IPS-15b (cell line): ENCODE results near the gene NXN.
A peak's percentile ranks its signal among the peaks of the same experiment; 100 is the strongest.
"Not testable (repeated sequence)": the region's sequence is repeated elsewhere in the genome, so short reads cannot be mapped to it uniquely, and the experiment has no call there.

Experiments used
- H3K27me3 ChIP-seq: one replicate; pipeline ENCODE4 v1.6.1; 2013; ENCODE audit warnings: low read length; ENCODE audit not compliant: control insufficient read depth, insufficient read depth
- H3K36me3 ChIP-seq: one replicate; pipeline ENCODE4 v1.6.1; 2013; ENCODE audit warnings: low read length; ENCODE audit not compliant: control insufficient read depth, insufficient read depth
- H3K4me1 ChIP-seq: one replicate; pipeline ENCODE4 v1.6.1; 2013; ENCODE audit warnings: mild to moderate bottlenecking, low read length; ENCODE audit not compliant: control insufficient read depth, insufficient read depth
- H3K4me3 ChIP-seq: one replicate; pipeline ENCODE4 v1.5.1; 2013; ENCODE audit warnings: low read depth, low read length
- H3K9ac ChIP-seq: one replicate; pipeline ENCODE4 v1.6.1; 2013; ENCODE audit warnings: low read depth, mild to moderate bottlenecking, low read length
- H3K9me3 ChIP-seq: one replicate; pipeline ENCODE4 v1.6.1; 2013; ENCODE audit warnings: mild to moderate bottlenecking, low read length; ENCODE audit not compliant: control insufficient read depth, insufficient read depth

Gene NXN

DNA sequence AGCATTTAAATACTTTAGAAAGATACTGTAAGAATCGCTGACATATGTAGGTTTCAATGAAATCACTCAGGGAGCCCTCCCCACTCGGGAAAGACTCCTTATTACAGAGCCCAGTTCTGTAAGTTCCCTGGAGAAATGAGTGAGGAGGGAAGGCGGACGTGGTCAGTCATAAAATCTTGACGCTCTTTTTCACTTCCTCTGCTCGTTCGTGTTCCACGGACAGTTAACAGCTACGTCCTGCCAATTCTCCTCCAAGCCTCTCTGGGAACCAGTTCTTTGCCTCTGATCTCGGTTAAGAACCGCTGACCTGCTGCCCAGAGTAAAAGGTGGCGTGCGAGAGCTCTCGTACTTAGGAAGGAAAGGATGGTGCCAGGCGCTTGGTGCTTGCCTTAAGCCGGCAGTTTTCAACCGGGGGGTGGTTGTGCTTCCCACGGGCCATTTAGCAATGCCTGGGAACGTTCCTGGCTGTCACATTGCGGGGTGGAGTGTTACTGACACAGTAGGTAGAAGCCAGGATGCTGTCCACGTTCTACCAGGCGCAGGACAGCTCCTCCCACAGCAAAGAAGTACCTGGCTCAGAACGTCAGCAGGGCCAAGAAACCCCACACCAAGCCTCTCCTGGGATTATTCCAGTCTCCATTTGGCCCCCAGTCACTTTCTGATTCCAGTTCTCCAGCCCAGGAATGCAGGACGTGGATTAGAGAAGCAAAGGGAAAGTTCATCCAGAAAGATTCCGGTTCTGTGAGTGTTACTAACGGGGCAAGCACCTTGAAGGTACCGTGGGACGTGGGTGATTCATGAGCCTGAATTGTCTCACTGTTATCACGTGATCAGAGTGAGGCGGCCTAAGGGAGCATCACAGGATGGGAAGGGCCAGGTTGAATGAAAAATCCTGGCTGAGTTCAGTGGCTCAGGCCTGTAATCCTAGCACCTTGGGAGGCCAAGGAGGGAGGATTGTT, 109.7 kb downstream of the NXN start:
- Histone ChIP-seq H3K9ac (no peak overlapping the region), H3K36me3 (peaks cover 3% of the 10 kb centered on the region), H3K27me3 (no peaks in the 10 kb centered on the region), H3K9me3 (no peaks in the 10 kb centered on the region), H3K4me1 (no peaks in the 10 kb centered on the region), H3K4me3 (no peak overlapping the region)

DNA sequence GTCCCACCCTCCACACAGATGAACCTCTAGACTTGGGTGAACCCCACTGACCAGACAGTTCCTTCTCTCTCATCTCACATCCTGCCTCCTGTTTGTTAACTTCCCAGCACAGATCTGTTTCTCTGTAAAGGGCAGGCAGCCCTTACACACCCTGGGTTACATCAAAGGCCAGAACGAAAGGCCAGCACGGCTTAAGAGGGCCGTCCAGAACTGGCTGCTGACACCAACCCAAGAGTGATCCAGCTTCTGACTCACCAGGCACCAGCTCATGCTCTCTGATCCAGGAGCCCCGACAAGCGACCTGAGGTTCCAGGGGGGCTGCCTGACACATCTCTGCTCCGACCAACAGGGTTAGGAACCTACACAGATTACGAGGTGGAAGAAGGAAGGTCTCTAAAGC, 110.5 kb downstream of the NXN start:
- Histone ChIP-seq H3K4me3 (no peak overlapping the region), H3K36me3 (peaks cover 3% of the 10 kb centered on the region), H3K4me1 (no peaks in the 10 kb centered on the region), H3K9me3 (no peaks in the 10 kb centered on the region), H3K27me3 (no peaks in the 10 kb centered on the region), H3K9ac (no peak overlapping the region)

DNA sequence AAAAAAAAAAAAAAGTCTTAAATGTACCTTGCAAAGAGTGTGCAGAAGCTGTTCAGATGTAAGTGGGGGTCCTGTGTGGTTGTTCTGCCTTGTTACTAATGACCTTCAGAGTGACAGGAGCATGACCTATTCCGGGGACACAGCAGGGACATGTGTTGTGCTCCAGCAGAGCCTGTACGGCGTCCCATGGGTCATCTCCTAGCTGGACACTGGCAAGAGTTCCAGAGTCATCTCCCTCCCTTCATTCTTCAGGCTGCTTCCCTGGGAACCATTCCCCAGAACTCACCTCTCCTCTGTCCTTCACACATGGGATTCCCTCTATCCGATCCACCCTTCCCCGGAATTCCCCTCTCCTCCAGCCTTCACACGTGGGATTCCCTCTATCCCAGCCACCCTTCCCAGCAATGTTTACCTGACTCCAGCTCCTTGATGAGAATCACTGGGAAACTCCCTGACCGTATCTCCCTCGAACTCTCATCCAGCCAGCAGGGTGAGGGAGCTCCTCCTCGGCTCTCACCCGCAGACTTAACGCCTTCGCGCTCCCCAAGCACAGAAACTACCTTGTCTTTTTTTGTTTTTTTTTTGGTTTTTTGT, 111.6 kb downstream of the NXN start:
- Histone ChIP-seq H3K4me1 (no peaks in the 10 kb centered on the region), H3K9me3 (no peaks in the 10 kb centered on the region), H3K27me3 (no peaks in the 10 kb centered on the region), H3K9ac (no peak overlapping the region), H3K4me3 (no peak overlapping the region), H3K36me3 (peaks cover 10% of the 10 kb centered on the region)

DNA sequence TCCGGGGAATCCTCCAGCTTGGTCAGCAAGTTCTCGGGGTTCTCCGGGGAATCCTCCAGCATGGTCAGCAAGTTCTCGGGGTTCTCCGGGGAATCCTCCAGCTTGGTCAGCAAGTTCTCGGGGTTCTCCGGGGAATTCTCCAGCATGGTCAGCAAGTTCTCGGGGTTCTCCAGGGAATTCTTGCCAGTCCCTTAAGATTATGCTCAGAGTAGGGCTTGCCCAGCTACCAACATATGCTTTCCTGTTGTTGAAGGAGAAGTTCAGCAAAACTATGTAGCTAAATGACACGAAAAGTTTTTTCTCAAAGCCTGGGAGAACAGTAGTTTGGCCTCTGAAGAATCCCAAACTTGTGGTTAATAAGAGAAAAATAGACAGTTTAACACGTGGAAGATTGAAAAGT, 112.3 kb downstream of the NXN start:
- H3K4me1 ChIP-seq, H3K4me3 ChIP-seq, H3K9ac ChIP-seq, H3K9me3 ChIP-seq, H3K27me3 ChIP-seq: not testable (repeated sequence)
- H3K36me3 ChIP-seq, result peaks cover 10% of the 10 kb centered on the region

DNA sequence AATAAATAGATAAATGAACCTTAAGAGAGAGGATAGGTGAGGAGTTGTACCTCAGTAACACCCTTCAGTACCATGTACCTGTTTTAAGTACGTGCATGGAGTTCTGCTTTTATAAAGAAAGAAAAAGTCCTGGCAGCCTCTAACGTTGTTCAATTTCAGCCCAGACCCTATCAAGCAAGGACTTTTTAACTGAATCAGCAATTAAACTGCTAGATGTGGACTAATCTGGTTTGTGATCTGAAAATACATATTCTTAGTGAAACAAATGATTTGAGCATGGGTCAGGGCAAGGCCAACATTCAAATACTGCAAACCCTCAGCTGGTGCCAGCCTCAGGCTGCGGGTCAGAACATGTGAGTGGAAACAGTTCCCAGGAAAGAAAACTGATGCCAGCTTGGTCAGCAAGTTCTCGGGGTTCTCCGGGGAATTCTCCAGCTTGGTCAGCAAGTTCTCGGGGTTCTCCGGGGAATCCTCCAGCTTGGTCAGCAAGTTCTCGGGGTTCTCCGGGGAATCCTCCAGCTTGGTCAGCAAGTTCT, 112.9 kb downstream of the NXN start:
- no peaks in the 10 kb centered on the region for H3K4me1 ChIP-seq
- H3K9me3 ChIP-seq, result no peaks in the 10 kb centered on the region
- peaks cover 10% of the 10 kb centered on the region for H3K36me3 ChIP-seq
- no peak overlapping the region for H3K4me3 ChIP-seq
- H3K9ac ChIP-seq, result no peak overlapping the region
- no peaks in the 10 kb centered on the region for H3K27me3 ChIP-seq

DNA sequence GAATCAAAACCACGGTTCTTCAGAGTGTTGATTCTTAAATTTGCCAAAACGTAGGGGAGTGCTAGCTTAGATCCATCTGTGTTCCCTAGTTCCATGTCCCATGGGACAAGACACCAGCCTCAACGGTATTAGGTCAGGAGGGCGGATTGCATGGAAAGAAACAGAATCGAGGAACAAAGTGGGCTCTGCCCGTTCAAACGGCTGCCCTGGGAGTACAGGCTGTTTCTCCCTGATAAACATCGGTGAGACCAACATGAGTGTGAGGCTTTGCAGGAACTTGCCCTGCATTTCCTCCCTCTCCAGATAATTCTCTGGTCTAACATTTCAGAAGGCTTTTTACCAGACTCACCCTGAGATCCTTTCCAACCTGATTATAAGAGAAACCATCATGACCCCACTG, 115.3 kb downstream of the NXN start:
- Histone ChIP-seq H3K4me3 (no peak overlapping the region), H3K4me1 (peaks cover 2% of the 10 kb centered on the region), H3K9me3 (no peaks in the 10 kb centered on the region), H3K36me3 (peaks cover 10% of the 10 kb centered on the region), H3K27me3 (no peaks in the 10 kb centered on the region), H3K9ac (no peak overlapping the region)

DNA sequence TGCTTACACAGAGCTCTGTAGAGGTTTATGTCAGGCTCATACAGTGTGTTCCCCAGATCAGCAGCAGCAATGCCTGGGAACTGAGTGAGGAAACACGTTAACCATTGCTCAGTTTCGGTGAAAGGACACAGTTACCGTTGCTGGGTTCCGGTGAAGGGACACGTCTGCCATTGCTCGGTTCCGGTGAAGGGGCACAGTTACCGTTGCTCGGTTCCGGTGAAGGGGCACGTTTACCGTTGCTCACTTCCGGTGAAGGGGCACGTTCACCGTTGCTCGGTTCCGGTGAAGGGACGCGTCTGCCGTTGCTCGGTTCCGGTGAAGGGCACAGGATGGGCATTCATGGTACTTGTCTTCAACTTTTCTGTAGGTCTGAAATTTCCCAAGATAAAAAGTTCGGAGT, 115.7 kb downstream of the NXN start:
- Histone ChIP-seq H3K36me3 (peaks cover 10% of the 10 kb centered on the region), H3K4me1 (peaks cover 3% of the 10 kb centered on the region), H3K27me3 (no peaks in the 10 kb centered on the region), H3K9me3 (no peaks in the 10 kb centered on the region), H3K4me3 (no peak overlapping the region), H3K9ac (no peak overlapping the region)

DNA sequence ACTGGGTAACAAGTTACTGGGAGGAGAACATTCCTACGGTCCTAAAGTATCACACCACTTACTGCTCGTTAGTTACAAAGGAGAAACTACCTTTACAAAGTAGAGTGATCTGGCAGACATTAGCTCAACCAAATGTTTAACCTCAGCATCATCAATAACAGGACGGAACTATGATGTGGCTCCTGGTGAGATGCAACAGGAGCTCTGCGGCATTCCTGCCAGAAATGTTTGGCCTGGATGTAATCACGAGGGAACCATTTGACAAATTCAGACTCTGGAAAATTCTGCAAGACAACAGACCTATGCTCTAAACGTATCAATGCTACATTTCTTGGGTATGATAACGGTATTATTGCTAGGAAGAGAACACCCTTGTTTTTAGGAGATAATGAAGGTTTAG, 117.0 kb downstream of the NXN start:
- no peaks in the 10 kb centered on the region for H3K9me3 ChIP-seq
- no peak overlapping the region for H3K9ac ChIP-seq
- H3K4me3 ChIP-seq, result no peak overlapping the region
- peaks cover 5% of the 10 kb centered on the region for H3K4me1 ChIP-seq
- peaks cover 8% of the 10 kb centered on the region for H3K36me3 ChIP-seq
- H3K27me3 ChIP-seq, result no peaks in the 10 kb centered on the region

DNA sequence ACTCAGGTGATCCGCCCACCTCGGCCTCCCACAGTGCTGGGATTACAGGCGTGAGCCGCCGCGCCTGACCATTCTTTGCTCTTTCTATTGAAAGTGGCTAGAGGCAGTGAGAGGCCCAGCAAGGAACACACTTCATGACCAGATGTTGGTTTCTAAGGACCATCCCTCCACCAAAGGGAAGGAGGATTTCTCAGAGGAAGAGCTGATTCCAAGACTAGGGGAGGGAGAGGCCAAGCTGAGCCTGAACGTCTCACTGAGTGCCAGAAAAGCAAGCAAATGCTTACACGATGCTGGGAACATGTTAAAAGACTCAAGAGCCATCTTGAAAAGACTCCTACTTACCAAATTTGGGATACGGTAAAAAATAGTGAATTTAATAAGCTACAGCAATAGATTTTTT, 118.2 kb downstream of the NXN start:
- no peaks in the 10 kb centered on the region for H3K27me3 ChIP-seq
- H3K4me3 ChIP-seq, result no peak overlapping the region
- H3K9ac ChIP-seq, result no peak overlapping the region
- H3K9me3 ChIP-seq, result no peaks in the 10 kb centered on the region
- H3K36me3 ChIP-seq, result peaks cover 10% of the 10 kb centered on the region
- H3K4me1 ChIP-seq, result peaks cover 5% of the 10 kb centered on the region

DNA sequence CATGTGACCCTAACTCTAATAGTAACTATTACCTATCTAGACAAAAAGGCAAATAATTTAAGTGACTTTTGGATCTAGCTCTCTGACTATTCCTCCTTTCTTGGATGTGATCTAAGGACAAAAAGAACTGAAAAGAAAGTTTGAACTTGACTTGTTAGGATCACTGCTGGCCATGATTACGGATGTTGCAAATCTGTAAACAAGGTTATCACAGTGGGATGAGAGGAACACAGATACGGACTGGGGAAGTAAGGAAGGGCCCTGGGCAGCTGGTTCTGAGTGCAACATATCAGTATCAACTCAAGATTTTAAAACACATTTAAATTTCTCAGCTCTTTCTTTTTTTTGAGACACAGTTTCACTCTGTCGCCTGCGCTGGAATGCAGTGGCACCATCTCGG, 118.8 kb downstream of the NXN start:
- H3K36me3 ChIP-seq, result peaks cover 10% of the 10 kb centered on the region
- no peak overlapping the region for H3K4me3 ChIP-seq
- H3K4me1 ChIP-seq, result peaks cover 5% of the 10 kb centered on the region
- no peaks in the 10 kb centered on the region for H3K27me3 ChIP-seq
- no peak overlapping the region for H3K9ac ChIP-seq
- no peaks in the 10 kb centered on the region for H3K9me3 ChIP-seq

DNA sequence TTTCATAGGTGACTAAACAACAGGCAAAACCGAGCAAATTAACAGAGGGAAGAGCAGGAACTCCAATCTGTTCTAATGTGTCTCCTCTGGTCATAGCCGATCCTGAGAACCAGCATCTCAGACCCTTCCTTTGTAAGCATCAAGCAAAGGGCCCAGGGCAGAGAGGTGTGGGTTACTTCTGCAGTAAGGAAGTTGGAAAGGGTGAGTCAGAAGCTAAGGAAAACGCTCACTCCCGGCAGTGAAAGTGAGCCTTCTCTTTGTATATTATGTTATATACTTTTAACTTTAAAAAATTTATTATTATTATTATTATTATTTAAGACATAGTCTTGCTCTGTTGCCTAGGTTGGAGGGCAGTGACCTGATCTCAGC, 119.8 kb downstream of the NXN start:
- Histone ChIP-seq H3K9ac (peak overlapping the region; percentile 41), H3K36me3 (peaks cover 10% of the 10 kb centered on the region), H3K4me3 (no peak overlapping the region), H3K27me3 (no peaks in the 10 kb centered on the region), H3K4me1 (peaks cover 5% of the 10 kb centered on the region), H3K9me3 (no peaks in the 10 kb centered on the region)
